Renal cortex interstitium (tissue), 11 donors: Measurements from ENCODE around the gene H3-3A. TPM values are rescaled to one million over a fixed set of nuclear protein-coding genes. Genes with fewer than 3 reads are reported as not detected.

ENCODE experiments used
- DNase-seq, 11 donors: peaks; one replicate each; pipeline ENCODE4 v3.0.0-alpha.2; 2013; ENCODE audit warnings: low read depth in 9 of 11, low spot score in 4 of 11; ENCODE audit errors: extremely low read depth in 1 of 11
- polyA plus RNA-seq, 3 donors: library from polyadenylated mRNA; unstranded; fragments of 120-200 nt; gene quantifications; one replicate each; pipeline ENCODE4 v1.2.1, GENCODE V29; 2013; ENCODE audit not compliant: insufficient read length in 3 of 3

Gene H3-3A
- polyA plus RNA-seq, 3 donors = 1,156 to 1,461 (median 1,232) TPM

DNA sequence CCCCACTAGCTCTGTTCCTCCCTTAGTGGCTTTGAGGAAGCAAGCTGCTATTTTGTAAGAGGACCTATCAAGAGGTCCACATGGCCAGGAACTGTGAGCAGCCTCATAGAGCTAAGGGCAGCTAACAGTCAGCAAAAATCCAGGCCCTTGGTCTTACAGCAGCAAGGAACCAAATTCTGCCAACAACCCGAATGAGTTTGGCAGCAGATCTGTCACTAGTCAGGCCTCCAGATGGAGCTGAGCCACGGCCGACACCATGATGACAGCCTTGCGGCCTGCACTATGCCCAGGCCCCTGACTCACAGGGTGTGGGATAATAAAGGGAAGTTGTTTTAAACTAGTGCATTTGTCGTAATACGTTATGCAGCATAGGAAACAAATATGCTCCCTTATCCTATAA lies 28.0 kb upstream of the H3-3A start:
- DNase-seq = no peak

DNA sequence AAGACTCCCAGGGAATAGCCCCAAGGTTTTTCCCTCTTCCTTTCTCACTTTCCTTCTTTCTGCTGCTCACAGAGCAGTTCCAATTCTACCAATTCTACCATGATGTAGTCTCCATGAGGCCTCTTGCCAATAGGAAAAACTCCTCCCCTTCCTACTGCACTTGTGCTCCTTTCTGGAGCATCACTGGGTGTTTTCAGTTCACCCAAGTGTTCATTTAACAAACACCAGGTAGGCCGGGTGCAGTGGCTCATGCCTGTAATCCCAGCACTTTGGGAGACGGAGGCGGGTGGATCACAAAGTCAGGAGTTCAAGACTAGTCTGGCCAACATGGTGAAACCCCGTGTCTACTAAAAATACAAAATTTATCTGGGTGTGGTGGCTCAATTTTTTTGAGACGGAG lies 26.6 kb upstream of the H3-3A start:
- no peak for DNase-seq

DNA sequence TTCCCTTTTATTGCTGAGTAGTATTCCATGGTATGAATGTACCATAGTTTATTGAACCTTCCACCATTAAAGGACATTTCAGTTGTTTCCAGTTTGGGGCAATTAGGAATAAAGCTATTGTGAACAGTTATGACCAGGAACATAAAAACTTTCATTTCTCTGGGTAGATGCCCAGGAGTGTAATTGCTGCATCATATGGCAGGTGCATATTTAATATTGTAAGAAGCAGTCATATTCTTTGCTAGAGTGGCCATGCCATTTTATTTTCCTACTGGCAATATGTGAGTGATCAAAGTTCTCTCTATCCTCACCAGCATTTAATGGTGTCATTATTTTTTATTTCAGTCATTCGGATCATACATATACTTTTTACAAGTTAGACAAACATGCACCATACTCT lies 23.9 kb upstream of the H3-3A start:
- no peak for DNase-seq

DNA sequence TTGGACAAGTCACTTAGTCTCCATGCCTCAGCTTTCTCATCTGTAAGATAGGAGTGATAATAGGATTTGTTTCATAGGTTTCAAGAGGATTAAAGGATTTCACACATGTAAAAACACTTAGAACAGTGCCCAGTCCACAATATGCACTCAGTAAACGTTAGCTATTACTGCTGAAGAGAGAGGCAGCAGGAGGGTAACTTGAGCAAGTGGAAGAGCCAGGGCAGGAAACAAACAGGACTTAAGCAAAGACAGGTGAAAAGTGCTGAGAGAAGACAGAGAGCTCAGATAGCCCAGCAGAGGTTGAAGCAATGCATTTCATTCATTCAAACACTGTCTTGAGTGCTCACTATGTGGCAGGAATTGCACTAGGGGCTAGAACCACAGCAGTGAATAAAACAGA lies 21.1 kb upstream of the H3-3A start:
- no peak for DNase-seq

DNA sequence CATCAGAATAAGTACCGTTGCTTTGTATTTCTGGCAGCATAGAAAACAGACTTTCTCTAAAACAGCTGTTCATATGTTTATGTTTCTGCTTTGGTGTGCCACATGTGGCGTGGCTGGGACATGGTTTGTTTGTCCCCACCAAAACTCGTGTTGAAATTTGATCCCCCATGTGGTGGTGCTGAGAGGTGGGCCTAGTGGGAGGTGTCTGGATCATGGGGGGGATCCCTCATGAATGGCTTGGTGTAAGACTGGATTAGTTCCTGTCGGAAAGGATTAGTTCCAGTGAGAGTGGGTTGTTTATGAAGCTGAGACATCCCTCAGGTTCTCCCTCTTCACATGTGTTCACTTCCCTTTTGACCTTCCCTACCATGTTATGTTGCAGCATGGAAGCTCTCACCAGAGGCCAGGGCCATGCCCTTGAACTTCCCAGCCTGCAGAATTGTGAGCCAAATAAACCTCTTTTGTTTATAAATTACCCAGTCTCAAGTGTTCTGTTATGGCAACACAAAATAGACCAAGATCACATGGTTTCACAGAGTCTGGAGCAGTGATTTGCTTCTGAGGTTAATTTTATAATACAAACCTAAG lies 17.9 kb upstream of the H3-3A start:
- no peak for DNase-seq

DNA sequence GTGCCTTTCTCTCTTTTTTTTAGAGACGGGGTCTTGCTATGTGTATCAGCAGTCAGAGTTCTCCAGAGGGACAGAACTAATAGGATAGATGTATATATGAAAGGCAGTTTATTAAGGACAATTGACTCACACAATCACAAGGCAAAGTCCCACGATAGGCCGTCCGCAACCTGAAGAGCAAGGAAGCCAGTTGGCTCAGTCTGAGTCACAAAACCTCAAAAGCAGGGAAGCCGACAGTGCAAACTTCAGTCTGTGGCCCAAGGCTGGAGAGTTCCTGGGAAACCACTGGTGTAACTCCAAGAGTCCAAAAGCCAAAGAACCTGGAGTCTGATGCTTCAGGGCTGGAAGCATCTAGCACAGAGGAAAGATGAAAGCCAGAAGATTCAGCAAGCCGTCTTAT lies 16.3 kb upstream of the H3-3A start:
- DNase-seq = no peak

DNA sequence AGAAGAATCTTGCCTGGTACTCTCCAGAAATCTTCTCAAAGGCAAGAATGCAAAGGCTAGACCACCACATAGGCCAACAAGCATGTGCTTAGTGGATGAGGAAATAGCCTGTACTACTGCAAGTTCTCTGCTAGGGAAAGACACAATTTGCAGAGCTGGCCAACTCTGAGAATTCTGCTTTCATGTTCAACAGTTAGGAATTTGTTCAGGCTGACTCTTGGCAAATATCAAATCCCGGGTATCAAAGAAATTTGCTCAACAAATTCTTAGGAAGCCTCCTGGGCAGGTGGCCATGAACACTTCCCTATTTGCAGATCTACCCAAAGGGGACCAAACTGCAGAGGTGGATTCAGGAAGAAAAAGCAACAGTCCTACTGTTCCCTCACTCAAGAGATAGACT lies 15.0 kb upstream of the H3-3A start:
- DNase-seq = no peak

DNA sequence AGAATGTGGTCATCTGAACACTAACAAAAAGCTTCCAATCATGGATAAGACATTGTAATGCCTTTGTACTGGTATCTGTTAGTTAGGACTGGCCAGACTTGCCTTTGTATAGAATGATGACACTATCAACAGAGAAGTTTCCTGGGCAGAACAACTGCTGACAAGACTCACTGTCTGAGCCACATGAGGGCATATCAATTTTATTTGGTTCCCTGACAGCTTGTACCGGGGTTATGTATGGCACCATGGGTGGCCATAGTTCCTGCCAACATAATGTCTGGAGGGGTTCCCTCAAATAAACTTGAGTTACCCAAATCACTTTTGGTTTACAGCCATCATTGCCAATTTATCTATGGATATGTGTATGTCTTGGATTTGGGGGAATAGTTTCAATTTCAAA lies 13.6 kb upstream of the H3-3A start:
- DNase-seq = no peak

DNA sequence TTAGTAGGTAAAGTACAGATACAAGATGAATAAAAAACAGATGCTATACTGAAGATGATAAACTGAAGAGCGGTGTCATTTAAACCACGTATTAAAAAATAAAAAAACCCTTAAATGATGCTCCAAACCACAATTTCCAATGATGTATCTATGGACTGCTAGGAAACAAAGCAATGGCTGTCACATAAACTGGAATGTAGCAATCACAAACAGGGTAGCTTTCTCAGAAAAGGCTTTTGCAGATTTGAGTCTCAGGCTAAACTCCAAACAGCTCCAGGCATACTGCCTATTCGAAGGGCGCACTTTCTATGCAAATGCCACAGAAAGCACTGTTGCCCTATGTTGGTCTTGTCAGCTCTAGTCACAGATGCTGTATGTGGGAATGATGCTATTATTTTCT lies 12.4 kb upstream of the H3-3A start:
- no peak for DNase-seq

DNA sequence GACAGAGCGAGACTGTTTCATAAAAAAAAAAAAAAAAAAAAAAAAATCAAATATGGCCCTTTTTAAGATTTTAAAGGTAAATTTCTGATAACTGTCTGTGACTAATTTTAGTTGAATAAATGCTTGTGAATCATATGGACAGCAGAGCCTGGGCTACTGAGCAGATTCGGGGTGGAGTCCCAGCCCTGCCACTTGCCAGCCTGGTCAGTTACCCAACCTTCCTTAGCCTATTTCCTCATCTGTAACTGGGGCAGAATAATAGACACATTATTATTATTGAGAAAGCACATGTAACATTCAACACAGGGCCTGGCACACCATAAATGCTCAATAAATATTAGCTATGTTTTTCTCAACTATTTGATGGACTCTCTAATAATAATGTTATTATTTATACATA lies 11.2 kb upstream of the H3-3A start:
- DNase-seq = no peak

DNA sequence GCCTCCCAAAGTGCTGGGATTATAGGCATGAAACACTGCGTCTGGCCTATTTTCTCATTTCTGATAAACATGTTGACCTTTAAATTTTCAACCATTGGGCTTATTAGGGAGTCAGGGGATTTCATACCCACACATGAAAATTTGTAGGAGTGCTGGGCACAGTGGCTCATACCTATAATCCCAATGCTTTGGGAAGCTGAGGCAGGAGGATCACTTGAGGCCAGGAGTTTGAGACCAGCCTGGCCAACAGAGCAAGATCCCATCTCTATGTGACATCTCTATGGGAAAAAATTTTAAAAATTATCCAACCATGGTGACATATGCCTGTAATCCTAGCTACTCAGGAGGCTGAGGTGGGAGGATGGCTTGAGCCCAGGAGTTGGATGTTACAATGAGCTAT lies 10.5 kb upstream of the H3-3A start:
- no peak for DNase-seq

DNA sequence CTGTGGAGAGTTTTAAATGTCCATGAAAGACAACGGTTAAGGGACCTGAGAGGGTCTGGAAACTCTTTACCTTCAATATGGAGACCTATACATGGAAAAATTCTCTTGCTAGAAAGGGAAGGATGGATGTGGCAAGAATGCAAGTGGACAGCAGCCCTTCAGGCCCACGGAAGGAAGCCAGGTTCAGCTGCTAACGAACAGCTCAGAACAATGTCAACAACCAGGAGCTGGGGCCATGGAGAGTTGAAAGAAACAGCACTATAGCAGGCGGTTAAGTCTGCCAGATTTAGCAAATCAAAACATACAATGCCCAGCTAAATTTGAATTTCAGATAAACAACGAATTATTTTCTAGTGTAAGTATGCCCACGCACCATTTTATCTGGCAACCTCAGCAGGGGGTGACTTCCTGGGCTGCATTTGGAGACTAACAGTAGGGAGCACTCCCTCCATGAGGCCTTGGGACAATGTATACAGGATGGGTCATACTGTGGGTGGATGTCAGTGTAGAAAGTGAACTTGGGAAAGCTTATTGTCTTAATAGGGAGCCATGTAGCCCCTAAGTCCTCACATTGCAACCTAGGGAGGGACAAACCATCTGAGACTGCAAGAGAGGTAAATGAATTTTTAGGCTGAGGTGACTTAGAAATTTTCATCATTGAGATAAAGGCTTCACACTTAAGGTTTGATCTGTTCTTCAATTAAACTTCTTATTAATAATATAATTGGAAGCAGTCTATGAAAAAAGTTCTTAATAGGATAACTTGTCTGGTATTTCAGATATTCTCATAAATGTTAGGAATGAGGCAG lies 7.8 kb upstream of the H3-3A start:
- no peak for DNase-seq

DNA sequence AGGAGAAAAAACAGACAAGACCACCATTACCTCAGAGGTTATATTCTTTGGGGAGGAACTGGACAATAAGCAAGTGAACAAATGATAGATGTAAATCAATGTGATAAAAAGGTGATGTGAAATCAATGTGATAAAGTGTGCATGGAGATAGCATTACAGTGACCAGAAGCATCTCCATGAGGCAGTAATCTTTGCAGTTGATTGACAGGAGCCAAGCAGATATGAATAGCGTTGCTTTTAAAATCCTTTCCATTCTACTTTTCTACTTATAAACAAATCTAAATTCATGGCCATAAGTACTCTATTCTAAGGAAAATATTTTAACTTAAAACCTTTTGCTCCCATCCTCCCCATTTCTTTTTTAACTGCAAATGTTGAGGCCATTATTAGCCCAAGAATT lies 2.8 kb upstream of the H3-3A start:
- DNase-seq = no peak

DNA sequence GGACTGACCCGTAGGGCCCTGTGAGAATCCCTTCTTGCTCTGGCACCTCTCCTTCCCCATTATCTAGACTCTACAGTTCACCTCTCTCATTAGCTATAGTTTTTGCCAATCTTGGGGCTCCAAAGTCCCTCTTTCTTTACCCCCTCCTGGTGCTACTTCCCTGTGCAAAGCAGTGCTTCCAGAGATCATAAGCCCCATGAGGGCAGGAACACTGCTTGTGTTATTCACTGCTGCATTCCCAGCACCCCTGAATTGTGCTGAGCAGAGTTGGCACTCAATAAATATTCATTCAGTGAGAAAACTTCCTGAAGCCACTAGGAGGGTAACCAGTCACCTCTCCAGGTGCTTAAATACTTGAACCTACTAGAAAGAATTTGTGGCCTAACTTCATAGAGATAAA lies 2.1 kb upstream of the H3-3A start:
- no peak for DNase-seq

DNA sequence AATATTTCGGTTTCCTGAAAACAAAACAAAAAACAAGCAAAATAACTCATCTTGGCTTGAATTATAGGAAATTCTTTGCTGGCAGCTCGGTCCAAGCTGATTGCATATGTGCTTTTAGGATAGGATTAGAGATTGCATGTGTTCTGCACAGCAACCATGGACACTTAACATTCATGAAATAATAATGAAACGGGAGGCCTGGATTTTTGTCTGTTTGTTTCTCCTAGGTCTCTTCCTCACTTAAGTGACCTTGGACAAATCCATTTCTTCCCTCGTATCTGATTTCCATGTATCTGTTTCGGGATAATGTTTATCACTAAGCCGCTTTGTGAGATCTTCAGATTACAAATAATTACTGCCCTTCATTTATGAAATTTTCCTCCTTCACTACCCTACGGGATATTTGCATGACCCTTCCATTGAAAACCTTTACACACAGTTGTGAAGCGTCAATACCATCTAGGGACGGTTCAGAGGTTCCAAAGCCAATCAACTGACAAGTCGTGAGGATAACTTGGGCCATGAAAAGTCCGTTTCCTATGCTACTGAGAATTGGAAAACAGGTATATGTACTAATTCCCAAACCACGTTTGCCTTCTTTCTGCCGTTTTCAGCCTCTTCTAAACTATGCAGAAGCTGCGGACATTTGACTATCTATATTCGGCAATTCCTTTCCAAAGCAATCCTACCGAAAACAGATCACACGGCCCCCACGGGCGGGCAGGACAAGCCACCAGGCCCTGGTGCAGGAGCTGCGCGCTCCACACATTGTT lies 1.3 kb upstream of the H3-3A start:
- peak in 2 of 11 donors; percentile 9 to 41 for DNase-seq

DNA sequence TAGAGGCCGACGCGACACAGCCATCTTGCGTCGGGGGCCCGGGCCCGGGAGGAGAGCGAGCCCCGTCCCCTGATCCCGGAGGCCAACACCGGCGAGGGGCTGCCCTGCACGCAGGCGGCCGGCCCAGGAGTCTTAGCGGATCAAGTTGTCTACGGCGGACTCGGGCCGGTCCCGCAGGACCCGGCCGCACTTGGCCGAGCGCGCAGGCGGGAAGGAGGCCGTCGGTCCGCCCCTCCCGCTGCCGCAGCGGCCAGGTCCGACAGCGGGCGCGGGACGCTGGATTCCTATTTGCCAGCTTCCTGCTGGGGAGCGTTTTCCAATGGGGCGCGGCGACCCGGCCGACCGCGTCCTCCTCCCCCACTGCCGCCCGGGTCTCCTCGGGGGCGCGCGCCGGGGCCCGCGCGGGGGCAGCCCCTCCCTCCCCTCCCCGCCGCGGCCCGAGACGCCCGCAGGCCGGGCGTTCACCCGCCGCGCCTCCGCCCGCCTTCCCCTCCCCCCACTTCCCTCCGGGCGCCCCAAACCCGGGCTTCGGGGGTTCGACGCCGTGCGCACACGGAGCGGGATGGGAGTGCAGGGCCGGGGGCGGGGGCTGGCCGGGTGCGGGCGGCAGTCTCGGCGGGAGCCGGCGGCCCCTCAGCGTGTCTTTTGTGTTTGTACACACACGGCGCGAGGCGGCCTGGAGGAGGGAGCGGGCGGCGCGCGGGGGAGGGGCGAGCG lies 517 bp upstream of the H3-3A start:
- DNase-seq = peak in 10 of 11 donors; percentile 54 to 90 (median 76)

DNA sequence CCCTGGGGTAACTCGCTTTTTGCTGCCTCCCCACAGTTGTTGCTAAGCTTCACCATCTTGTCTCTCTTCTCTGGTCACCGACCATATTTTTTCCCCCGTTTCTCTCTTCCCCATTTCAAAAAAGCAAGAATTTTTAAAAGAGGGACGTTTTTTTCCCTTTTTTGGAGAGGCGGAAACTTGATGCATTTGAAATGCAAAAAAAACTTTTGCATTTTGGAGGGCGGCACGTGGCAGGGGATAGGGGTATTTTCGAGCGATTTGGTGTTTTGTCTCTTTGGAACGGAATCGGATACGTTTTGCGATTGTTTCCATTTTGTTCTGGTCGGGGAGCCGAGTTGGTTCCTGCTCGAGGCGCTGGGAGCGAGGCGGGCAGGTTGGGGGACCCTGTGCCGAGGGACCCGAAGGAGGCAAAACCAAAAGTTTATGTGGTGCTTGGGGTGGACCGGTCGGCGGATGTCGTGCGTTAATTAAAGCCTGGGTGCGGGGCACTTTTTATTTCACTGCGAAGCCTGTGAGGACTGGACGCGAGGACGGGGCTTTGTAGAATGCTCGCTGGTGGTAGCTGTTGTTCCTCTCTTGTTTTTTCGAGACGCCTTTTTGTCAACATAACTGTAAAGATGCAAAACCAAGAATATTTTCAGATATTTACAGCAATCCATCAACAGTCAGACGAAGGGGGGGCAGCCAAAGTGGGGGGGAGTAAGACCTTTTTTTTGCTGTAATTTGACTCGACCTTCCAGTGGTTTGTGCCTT lies 884 bp downstream of the H3-3A start:
- peak in 6 of 11 donors; percentile 34 to 59 (median 44) for DNase-seq

DNA sequence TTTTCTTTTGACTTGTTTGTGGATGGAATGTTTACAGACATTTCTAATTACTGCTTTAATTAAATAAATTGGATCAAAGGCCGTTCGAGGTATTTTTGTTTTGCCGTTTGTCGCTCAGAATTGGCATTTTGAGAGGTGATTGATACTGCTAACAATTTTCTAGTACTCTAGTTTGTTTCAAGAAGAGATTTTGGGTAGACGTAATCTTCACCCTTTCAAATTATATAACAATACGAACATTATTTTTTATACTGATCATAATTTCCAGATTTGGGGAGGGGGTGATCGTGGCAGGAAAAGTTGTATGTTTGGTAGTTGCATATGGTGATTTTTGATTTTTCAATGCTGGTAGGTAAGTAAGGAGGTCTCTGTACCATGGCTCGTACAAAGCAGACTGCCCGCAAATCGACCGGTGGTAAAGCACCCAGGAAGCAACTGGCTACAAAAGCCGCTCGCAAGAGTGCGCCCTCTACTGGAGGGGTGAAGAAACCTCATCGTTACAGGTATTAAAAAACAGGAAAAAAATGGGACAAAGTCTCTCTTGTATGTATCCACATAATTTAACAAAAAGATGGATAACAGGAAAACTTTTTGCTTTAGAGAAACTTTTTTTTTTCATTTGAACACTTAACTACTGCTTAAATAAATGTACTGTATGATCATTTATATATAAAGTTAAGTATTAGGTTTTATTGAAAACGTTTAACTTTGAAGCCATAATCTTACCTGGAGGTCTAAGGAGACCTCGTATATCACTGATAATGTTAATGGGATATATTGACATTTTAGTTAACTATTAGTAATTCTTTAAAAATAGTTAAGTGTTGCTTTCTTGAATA lies 1.7 kb downstream of the H3-3A start:
- DNase-seq = no peak
